ENCODE data around the gene DHX29.

The DHX29 gene

DNA sequence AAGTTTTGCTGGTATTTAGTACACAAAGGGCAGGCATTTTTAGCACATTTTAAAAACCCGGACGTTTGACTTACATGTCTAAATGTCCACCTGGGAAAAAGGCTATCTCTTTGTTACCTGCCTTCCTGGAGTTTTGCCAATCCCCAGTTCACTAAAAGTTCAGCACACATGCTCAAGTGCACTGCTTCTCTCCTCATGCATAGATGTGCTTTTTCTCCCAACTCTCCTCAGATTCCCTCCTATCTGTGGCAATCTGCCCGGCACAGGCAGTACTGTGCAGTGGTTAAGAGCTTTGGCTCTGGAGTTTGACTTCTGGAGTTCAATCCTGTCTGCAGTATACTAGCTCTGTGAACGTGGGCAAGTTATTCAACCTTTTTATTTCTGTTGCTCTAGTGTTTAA is 65.7 kb downstream of the DHX29 start:
- TF ChIP-seq, protein P1, sequence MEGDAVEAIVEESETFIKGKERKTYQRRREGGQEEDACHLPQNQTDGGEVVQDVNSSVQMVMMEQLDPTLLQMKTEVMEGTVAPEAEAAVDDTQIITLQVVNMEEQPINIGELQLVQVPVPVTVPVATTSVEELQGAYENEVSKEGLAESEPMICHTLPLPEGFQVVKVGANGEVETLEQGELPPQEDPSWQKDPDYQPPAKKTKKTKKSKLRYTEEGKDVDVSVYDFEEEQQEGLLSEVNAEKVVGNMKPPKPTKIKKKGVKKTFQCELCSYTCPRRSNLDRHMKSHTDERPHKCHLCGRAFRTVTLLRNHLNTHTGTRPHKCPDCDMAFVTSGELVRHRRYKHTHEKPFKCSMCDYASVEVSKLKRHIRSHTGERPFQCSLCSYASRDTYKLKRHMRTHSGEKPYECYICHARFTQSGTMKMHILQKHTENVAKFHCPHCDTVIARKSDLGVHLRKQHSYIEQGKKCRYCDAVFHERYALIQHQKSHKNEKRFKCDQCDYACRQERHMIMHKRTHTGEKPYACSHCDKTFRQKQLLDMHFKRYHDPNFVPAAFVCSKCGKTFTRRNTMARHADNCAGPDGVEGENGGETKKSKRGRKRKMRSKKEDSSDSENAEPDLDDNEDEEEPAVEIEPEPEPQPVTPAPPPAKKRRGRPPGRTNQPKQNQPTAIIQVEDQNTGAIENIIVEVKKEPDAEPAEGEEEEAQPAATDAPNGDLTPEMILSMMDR (IDR thresholded peaks at IDR 0.05), result no peak

DNA sequence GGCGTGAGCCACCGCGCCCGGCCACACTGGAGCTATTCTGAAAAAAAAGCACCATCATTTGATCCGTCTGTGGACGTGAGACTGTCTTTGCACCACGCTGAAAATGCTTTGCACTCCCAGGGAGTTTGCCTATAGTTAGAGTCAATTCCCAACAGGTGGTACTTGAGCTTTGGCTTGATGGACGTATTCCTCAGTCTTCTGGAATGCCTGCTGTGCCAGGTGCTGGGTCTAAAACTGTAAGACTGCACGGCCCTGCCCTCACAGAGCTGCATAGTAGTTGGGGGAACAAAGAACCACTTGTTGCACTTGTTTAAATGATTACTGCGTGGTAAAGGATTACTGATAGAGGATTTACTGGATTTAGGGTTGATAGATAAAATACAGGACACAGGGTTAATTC is 70.7 kb downstream of the DHX29 start:
- TF ChIP-seq, protein P1 (IDR thresholded peaks at IDR 0.05), result no peak

DNA sequence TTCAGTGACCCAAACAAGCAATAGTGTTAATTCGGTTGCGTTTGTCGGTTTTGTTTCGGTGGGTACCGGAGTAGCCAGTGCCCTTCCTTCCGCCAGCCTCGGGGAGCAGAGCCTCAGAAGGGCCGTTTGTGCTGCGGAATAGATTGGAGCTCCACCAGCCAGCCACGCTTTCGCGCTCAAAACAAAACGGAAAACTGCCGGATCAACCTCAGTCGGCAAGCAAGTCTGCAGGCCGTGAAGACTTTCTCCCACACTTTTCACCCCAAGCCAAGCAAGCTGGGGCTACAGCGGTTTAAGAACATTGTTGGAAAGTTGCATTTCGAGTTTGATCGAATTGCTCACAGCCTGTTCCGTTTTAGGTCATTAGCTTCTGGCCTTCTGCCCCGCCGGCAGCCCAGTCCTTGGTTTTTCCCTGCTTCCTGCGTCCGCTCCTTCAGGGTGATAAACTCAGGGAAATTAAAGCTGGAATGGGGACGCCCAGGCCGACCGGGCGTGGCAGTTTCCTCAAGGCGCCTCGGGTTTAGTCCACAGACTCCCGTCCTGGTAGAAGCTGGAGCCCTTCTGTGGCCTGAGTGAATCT is 73.3 kb downstream of the DHX29 start:
- TF ChIP-seq, protein P1 (IDR thresholded peaks at IDR 0.05), result no peak

DNA sequence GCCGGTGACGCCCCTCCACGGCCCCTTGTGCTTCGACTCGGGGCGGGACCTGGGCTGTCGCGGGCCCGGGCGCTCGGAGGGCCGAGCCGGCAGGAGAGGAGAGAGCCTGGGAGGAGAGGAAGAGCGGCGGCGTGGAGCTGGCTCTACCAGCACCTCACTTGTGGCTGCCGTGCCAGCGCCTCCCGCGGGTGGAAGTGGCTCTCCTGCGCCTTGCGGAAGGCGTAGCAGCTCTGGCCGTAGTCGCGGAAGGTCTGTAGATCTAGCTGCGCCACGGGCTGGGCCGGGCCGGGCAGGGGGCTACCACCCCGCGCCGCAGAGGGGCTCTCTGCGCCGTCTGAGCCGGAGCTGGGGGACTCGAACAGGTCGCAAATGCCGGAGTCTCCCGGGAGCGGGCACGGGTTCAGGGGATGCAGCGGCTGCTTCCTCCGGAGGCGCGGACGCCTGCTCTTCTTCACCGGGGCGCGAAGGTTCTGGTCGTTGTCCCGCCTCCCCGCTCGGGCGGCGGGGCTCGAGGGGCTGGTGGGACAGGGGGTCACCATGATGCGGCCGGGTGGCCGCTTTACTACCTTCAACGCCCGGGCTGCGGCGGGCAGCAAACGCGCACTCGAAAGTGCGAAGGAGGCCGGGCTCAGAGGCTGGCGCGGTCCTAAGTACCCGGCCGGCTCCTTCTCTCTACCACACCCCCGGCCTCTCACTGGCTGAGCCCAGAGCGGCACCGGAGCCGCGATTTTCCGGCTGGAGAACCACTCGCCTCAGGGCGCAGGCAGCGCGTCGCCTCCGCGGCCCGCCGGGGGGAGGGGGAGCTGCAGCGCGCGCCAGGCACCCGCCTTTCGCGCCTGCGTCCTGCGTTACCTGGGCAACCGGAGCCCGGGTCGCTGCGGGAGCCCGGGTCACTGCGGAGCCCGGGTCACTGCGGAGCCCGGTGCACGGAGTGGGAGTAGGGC is 74.2 kb downstream of the DHX29 start, which contains the start of gene CCNO:
Gene CCNO, minus strand, starts transcription at position 624 of the 944 bp plus-strand sequence. Its CDS starts 85 bp downstream, at position 539.
- TF ChIP-seq, protein P1 (IDR thresholded peaks at IDR 0.05), result no peak

DNA sequence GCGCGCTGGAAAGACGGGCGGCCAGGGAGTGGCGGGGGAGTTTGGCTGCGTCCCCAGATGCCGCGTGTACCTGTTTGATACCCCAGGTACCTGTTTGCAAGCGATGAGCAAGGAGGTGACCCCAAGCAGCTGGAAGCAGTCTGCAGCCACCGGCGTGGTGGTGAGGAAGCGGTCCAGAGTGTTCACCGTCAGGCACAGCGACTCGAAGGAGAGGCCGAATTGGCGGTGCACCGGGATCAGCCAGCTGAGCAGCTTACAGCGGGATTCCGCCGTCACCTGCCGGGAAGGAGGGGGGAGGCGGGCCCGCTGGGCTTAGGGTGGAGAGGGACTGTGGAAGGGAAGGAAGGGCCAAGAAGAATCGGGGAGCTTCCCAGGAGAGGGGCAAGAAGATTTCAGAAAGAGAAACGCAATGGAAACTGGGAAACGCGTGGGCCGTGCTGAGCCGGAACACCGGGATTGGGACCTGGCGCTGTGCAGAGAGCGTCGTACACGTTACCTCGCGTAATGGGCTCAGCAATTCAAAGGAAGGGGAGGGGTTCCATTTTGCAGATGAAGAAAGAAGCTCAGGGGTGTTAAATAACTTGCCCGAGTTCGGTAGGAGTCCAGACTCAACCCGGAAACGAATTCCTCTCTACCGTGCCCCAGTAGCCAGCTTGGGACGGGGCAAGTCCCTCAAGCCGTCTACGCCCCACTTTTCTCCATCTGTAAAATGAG is 75.1 kb downstream of the DHX29 start:
- TF ChIP-seq, protein P1 (IDR thresholded peaks at IDR 0.05), result no peak

DNA sequence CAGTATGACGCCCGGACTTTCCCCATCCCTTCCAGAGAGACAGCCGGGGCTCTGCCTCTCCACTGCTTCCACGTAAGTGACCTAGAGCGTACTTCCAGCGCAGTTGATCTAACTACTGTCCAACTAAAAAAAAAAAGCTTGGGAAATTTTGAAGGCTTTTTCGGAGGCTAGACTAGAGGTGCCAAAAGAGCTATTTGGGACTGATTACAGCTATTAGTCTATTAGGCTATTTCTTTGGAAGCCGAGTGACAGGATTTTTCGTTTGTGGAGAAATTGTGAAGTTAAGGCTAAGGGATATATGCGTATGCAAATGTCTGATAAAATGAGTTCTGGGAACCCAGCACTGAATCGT is 75.6 kb downstream of the DHX29 start:
- TF ChIP-seq, protein P1 (IDR thresholded peaks at IDR 0.05), result no peak

DNA sequence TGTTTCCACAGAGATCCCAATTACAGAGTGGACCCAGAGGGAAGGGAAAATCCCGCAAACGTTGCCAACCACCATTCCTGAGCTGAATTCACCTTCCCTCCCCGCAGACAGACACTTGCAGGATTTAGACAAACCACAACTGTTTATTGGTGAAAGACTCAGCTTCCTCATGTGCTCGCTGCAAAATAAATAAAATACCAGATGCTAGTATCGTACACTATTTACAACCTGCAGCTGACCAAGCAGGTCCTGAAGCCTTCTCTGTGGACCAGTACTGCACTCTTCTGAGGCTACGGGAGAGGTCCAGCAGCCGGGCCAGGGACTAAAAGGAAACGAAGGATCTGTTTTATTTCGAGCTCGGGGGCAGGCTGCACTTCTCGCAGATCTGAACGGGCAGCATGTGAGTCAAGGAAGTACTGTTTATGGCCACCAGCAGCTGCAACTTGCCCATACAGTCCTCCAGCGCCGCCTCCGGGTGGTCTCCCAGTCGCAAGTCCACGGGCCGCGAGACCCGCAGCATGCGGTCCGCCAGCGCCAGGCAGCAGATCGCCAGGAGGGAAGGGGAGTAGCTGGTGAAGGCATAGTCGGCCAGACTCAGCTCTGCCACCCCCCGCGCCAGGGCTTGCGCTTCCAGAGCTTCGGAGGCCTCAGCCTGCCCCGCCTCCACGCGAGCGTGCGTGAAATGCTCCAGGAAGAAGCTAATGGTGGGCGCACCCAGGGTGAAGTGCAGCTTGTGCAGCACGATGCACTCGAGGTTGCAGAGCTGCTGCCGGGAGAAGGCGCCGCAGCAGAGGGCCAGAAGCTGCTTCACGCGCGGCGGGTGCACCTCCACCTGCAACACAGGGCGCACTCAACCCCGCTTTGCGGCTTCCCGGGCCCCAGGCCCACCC is 76.2 kb downstream of the DHX29 start:
- TF ChIP-seq, protein P1 (IDR thresholded peaks at IDR 0.05), result no peak
